ENCODE results near the gene SNAP47.

DNA sequence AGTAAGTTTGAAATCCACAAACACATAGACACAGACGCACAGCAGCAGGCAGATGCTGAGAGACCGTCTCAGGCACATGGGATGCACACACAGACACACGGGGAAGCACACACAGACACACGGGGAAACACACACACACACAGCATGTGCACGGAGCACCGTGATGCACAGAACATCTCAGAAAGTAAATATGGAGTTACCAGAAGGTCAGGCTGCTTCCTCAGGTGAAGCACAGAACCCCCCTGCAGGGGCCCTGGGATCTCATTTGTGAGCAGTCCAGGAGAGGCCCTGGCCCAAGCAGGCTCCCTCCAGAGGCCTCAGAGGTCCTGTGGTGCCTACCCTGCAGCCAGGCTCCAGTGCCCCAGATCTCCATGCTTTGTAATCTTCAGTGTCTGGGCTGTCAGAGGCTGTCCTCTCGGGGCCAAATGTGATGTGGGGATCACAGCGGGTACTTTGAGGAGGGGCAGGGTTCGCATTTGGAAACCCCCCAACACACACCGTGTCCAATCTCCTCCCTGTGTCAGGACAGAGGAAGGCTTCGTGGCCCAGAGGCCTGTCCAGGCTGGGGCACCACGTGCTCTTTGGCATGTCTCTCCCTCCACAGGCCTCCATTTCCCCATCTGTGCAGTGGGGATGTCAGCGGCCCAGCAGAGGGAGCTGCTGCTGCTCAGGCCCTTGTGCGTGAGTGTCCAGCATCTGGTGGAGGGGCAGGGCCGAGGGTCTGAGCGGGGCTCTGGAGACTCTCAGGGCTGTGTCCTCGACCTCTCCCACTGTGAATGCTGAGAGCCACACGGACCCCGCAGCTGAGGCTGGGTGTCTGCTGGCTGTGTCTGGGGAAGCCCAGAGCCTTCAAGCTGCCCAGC, 57.2 kb downstream of the SNAP47 start:
- TF ChIP-seq RBBP5 (IDR thresholded peaks at IDR 0.05; ENCODE audit: borderline replicate concordance, insufficient read depth, low read length, poor library complexity, severe bottlenecking) = no peak
- TF ChIP-seq, protein P1, sequence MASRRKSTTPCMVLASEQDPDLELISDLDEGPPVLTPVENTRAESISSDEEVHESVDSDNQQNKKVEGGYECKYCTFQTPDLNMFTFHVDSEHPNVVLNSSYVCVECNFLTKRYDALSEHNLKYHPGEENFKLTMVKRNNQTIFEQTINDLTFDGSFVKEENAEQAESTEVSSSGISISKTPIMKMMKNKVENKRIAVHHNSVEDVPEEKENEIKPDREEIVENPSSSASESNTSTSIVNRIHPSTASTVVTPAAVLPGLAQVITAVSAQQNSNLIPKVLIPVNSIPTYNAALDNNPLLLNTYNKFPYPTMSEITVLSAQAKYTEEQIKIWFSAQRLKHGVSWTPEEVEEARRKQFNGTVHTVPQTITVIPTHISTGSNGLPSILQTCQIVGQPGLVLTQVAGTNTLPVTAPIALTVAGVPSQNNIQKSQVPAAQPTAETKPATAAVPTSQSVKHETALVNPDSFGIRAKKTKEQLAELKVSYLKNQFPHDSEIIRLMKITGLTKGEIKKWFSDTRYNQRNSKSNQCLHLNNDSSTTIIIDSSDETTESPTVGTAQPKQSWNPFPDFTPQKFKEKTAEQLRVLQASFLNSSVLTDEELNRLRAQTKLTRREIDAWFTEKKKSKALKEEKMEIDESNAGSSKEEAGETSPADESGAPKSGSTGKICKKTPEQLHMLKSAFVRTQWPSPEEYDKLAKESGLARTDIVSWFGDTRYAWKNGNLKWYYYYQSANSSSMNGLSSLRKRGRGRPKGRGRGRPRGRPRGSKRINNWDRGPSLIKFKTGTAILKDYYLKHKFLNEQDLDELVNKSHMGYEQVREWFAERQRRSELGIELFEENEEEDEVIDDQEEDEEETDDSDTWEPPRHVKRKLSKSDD (conservative IDR thresholded peaks at IDR 0.05; ENCODE audit: low read length) = no peak
- no peak for TF ChIP-seq BCL6 (CRISPR knock-in tag; IDR thresholded peaks at IDR 0.05)
- no peak for TF ChIP-seq ESRRA (IDR thresholded peaks at IDR 0.05; ENCODE audit: borderline replicate concordance, low read depth)
- no peak for TF ChIP-seq XRCC4 (IDR thresholded peaks at IDR 0.05; ENCODE audit: extremely low read depth, insufficient read depth, insufficient read length)
- no peak for TF ChIP-seq CEBPB (tag; IDR thresholded peaks at IDR 0.05)
- no peak for TF ChIP-seq SIN3A (IDR thresholded peaks at IDR 0.05; ENCODE audit: borderline replicate concordance in 2 of 2, control insufficient read depth in 1 of 2, low read depth in 2 of 2, low read length in 2 of 2)
- no peak for TF ChIP-seq DACH1 (IDR thresholded peaks at IDR 0.05; ENCODE audit: partially characterized antibody)
- no peak for TF ChIP-seq ZNF699 (CRISPR knock-in tag; IDR thresholded peaks at IDR 0.05; ENCODE audit: insufficient replicate concordance)
- TF ChIP-seq, protein P2, sequence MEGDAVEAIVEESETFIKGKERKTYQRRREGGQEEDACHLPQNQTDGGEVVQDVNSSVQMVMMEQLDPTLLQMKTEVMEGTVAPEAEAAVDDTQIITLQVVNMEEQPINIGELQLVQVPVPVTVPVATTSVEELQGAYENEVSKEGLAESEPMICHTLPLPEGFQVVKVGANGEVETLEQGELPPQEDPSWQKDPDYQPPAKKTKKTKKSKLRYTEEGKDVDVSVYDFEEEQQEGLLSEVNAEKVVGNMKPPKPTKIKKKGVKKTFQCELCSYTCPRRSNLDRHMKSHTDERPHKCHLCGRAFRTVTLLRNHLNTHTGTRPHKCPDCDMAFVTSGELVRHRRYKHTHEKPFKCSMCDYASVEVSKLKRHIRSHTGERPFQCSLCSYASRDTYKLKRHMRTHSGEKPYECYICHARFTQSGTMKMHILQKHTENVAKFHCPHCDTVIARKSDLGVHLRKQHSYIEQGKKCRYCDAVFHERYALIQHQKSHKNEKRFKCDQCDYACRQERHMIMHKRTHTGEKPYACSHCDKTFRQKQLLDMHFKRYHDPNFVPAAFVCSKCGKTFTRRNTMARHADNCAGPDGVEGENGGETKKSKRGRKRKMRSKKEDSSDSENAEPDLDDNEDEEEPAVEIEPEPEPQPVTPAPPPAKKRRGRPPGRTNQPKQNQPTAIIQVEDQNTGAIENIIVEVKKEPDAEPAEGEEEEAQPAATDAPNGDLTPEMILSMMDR (IDR thresholded peaks at IDR 0.05 in 2 of 3, conservative IDR thresholded peaks at IDR 0.05 in 1 of 3; ENCODE audit: insufficient read depth in 2 of 3, low read depth in 1 of 3, low read length in 3 of 3) = peak; percentile 38 to 52 (median 49)
- TF ChIP-seq ZFP30 (CRISPR knock-in tag; IDR thresholded peaks at IDR 0.05; ENCODE audit: borderline replicate concordance) = no peak
- TF ChIP-seq KAT2B (IDR thresholded peaks at IDR 0.05; ENCODE audit: low read depth, low read length) = no peak
